WTC11 (cell line): ENCODE results near the gene NKAIN4. TPM values are rescaled to one million over a fixed set of nuclear protein-coding genes. Genes with fewer than 3 reads are reported as not detected.

Source experiments
- ATAC-seq: fragments of 200-7000 bp; cut with Tn5 transposase; 2 replicates; pipeline ENCODE4 v1.10.0; 2021; ENCODE audit warnings: mild to moderate bottlenecking, moderate library complexity
- CTCF ChIA-PET: fragments of 300-600 bp; sonication (Branson Sonifier 250); formaldehyde crosslinking; loops from one replicate; lab custom pipeline; 2021; ENCODE audit warnings: antibody characterized with exemption; lab: Charles Lee
- POLR2A ChIA-PET: fragments of 350-600 bp; sonication (Branson Sonifier 250); formaldehyde crosslinking; loops from one replicate; lab custom pipeline; 2021; ENCODE audit warnings: antibody characterized with exemption; lab: Charles Lee
- DNase-seq: peaks from one replicate; pipeline ENCODE4 v3.0.0; 2021; ENCODE audit warnings: low spot score
- H3K27ac Mint-ChIP-seq: 2 replicates; pipeline ENCODE4 v1.8.0; 2021; ENCODE audit warnings: mixed read lengths
- H3K27me3 Mint-ChIP-seq: 2 replicates; pipeline ENCODE4 v1.8.0; 2021; ENCODE audit warnings: low read depth, mild to moderate bottlenecking, moderate library complexity, mixed read lengths
- H3K36me3 Mint-ChIP-seq: 2 replicates; pipeline ENCODE4 v1.8.0; 2021; ENCODE audit warnings: mixed read lengths
- H3K4me1 Mint-ChIP-seq: 2 replicates; pipeline ENCODE4 v1.8.0; 2022; ENCODE audit warnings: mixed read lengths
- H3K4me3 Mint-ChIP-seq: 2 replicates; pipeline ENCODE4 v1.8.0; 2021; ENCODE audit warnings: mild to moderate bottlenecking, moderate library complexity, mixed read lengths
- H3K9me3 Mint-ChIP-seq: 2 replicates; pipeline ENCODE4 v1.8.0; 2021; ENCODE audit warnings: mixed read lengths
- ATF6 ChIP-seq: sonication (generic); formaldehyde crosslinking; IDR thresholded peaks from 2 replicates; pipeline ENCODE4 v1.8.1; 2023; ENCODE audit warnings: mild to moderate bottlenecking, missing genetic modification reagents
- CREM ChIP-seq: sonication (generic); formaldehyde crosslinking; IDR thresholded peaks from 2 replicates; pipeline ENCODE4 v1.8.1; 2022; ENCODE audit warnings: mild to moderate bottlenecking, missing genetic modification reagents, moderate library complexity
- ELF4 ChIP-seq: sonication (generic); formaldehyde crosslinking; IDR thresholded peaks from 2 replicates; pipeline ENCODE4 v1.8.1; 2022; ENCODE audit warnings: low read depth, mild to moderate bottlenecking, moderate library complexity, missing genetic modification reagents
- ETV6 ChIP-seq: sonication (generic); formaldehyde crosslinking; IDR thresholded peaks from 2 replicates; pipeline ENCODE4 v1.8.1; 2022; ENCODE audit warnings: mild to moderate bottlenecking, missing genetic modification reagents
- FOXP1 ChIP-seq: sonication (generic); formaldehyde crosslinking; IDR thresholded peaks from 2 replicates; pipeline ENCODE4 v1.8.0; 2022; ENCODE audit warnings: missing genetic modification reagents, mild to moderate bottlenecking, moderate library complexity, borderline replicate concordance
- GABPB1 ChIP-seq: sonication (generic); formaldehyde crosslinking; IDR thresholded peaks from 2 replicates; pipeline ENCODE4 v1.8.1; 2023; ENCODE audit warnings: mild to moderate bottlenecking, missing genetic modification reagents
- GTF2I ChIP-seq: fragments of 250-450 bp; sonication (Bioruptor Pico); conservative IDR thresholded peaks from 2 replicates; pipeline ENCODE4 v1.4.0; 2021; ENCODE audit warnings: mild to moderate bottlenecking
- JAZF1 ChIP-seq: fragments of 250-450 bp; sonication (Bioruptor Pico); IDR thresholded peaks from 2 replicates; pipeline ENCODE4 v1.9.0; 2021; ENCODE audit warnings: moderate library complexity, mild to moderate bottlenecking, inconsistent platforms
- NR1H2 ChIP-seq: sonication (generic); formaldehyde crosslinking; IDR thresholded peaks from 2 replicates; pipeline ENCODE4 v1.9.0; 2021; ENCODE audit warnings: mild to moderate bottlenecking, moderate library complexity, missing genetic modification reagents
- NR2C2 ChIP-seq: sonication (generic); formaldehyde crosslinking; IDR thresholded peaks from 2 replicates; pipeline ENCODE4 v1.8.0; 2022; ENCODE audit warnings: mild to moderate bottlenecking, missing genetic modification reagents
- SMAD3 ChIP-seq: sonication (generic); formaldehyde crosslinking; IDR thresholded peaks from 2 replicates; pipeline ENCODE4 v1.8.0; 2022; ENCODE audit warnings: missing genetic modification reagents, mild to moderate bottlenecking, borderline replicate concordance
- SOX15 ChIP-seq: fragments of 250-450 bp; sonication (Bioruptor Pico); IDR thresholded peaks from 2 replicates; pipeline ENCODE4 v1.9.0; 2021; ENCODE audit warnings: mild to moderate bottlenecking
- ZNF138 ChIP-seq: sonication (generic); formaldehyde crosslinking; conservative IDR thresholded peaks from 2 replicates; pipeline ENCODE4 v1.8.1; 2022; ENCODE audit warnings: mild to moderate bottlenecking, moderate library complexity, missing genetic modification reagents
- ZNF416 ChIP-seq: fragments of 250-450 bp; sonication (Bioruptor Pico); IDR thresholded peaks from 2 replicates; pipeline ENCODE4 v1.9.0; 2021; ENCODE audit warnings: mild to moderate bottlenecking, inconsistent platforms
- ZNF512 ChIP-seq: sonication (generic); formaldehyde crosslinking; IDR thresholded peaks from 2 replicates; pipeline ENCODE4 v1.8.1; 2022; ENCODE audit warnings: missing genetic modification reagents, borderline replicate concordance
- total RNA-seq: library from RNA; stranded (reverse); gene quantifications from 3 replicates; pipeline ENCODE4 v1.2.3, GENCODE V29; 2021
- TF ChIP-seq, protein P1 (sequence below): sonication (generic); formaldehyde crosslinking; IDR thresholded peaks from 2 replicates; pipeline ENCODE4 v1.8.0; 2023; ENCODE audit warnings: missing genetic modification reagents, mild to moderate bottlenecking, borderline replicate concordance
- TF ChIP-seq, protein P2 (sequence below): sonication (generic); formaldehyde crosslinking; IDR thresholded peaks from 2 replicates; pipeline ENCODE4 v1.8.1; 2023; ENCODE audit warnings: mild to moderate bottlenecking, missing genetic modification reagents, moderate library complexity
- TF ChIP-seq, protein P3 (sequence below): sonication (generic); formaldehyde crosslinking; IDR thresholded peaks from 2 replicates; pipeline ENCODE4 v1.8.1; 2022; ENCODE audit warnings: mild to moderate bottlenecking, moderate library complexity, missing genetic modification reagents
- TF ChIP-seq, protein P4 (sequence below): fragments of 250-450 bp; sonication (Bioruptor Pico); IDR thresholded peaks from 2 replicates; pipeline ENCODE4 v1.8.0; 2021; ENCODE audit warnings: mild to moderate bottlenecking

Gene NKAIN4
- total RNA-seq, 1 experiment from 2014 or later = 7.2 TPM

DNA sequence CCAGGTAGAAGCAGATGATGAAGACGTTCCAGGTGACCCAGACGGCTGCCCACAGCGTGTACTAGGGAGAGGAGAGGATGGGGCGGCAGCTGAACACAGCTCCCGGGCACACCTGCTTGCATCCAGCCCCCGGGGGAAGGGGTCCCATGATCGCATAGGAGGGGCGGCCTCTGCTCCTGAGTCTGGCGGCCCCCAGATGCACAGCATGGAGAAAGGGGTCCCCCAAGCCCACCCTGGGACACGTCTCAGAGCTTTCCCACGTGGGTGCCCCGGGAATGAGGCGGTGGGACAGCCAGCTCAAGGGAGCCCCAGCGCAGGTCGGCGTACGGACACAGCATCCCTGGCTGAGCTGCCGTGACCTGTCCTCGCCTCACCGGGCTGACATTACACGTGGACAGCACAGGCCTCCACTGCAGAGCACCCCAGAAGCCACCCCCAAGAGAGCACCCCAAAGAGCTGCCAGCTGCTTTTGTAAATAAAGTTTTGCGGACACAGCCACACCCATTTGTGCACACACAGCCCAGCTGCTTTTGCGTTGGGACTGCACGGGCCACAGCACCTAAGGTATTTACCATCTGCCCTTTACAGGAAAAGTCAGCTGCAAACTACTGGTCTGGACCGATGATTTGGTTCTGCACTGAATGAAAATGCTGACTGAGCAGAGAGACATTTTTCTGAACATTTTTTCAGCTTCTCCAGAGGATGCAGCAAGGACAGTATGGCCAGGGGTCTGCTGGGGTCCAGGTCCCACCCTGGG is 5.2 kb downstream of the NKAIN4 start (continued):
- TF ChIP-seq ELF4 (no peak), ZNF138 (CRISPR knock-in tag) (no peak), SOX15 (CRISPR knock-in tag) (no peak), ZNF416 (CRISPR knock-in tag) (no peak)
- TF ChIP-seq, protein P1, sequence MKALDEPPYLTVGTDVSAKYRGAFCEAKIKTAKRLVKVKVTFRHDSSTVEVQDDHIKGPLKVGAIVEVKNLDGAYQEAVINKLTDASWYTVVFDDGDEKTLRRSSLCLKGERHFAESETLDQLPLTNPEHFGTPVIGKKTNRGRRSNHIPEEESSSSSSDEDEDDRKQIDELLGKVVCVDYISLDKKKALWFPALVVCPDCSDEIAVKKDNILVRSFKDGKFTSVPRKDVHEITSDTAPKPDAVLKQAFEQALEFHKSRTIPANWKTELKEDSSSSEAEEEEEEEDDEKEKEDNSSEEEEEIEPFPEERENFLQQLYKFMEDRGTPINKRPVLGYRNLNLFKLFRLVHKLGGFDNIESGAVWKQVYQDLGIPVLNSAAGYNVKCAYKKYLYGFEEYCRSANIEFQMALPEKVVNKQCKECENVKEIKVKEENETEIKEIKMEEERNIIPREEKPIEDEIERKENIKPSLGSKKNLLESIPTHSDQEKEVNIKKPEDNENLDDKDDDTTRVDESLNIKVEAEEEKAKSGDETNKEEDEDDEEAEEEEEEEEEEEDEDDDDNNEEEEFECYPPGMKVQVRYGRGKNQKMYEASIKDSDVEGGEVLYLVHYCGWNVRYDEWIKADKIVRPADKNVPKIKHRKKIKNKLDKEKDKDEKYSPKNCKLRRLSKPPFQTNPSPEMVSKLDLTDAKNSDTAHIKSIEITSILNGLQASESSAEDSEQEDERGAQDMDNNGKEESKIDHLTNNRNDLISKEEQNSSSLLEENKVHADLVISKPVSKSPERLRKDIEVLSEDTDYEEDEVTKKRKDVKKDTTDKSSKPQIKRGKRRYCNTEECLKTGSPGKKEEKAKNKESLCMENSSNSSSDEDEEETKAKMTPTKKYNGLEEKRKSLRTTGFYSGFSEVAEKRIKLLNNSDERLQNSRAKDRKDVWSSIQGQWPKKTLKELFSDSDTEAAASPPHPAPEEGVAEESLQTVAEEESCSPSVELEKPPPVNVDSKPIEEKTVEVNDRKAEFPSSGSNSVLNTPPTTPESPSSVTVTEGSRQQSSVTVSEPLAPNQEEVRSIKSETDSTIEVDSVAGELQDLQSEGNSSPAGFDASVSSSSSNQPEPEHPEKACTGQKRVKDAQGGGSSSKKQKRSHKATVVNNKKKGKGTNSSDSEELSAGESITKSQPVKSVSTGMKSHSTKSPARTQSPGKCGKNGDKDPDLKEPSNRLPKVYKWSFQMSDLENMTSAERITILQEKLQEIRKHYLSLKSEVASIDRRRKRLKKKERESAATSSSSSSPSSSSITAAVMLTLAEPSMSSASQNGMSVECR (CRISPR knock-in tag) = no peak
- TF ChIP-seq, protein P2, sequence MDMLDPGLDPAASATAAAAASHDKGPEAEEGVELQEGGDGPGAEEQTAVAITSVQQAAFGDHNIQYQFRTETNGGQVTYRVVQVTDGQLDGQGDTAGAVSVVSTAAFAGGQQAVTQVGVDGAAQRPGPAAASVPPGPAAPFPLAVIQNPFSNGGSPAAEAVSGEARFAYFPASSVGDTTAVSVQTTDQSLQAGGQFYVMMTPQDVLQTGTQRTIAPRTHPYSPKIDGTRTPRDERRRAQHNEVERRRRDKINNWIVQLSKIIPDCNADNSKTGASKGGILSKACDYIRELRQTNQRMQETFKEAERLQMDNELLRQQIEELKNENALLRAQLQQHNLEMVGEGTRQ = no peak
- TF ChIP-seq, protein P3, sequence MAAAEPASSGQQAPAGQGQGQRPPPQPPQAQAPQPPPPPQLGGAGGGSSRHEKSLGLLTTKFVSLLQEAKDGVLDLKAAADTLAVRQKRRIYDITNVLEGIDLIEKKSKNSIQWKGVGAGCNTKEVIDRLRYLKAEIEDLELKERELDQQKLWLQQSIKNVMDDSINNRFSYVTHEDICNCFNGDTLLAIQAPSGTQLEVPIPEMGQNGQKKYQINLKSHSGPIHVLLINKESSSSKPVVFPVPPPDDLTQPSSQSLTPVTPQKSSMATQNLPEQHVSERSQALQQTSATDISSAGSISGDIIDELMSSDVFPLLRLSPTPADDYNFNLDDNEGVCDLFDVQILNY (CRISPR knock-in tag) = no peak

GRCh38 chr20:63247671-63248228 is 6.5 kb downstream of the NKAIN4 start:
- Mint-ChIP-seq H3K36me3 (no peaks in the 10 kb centered on the region), H3K27me3 (peaks cover 17% of the 10 kb centered on the region), H3K4me1 (peaks cover 5% of the 10 kb centered on the region), H3K4me3 (no peak overlapping the region), H3K9me3 (no peaks in the 10 kb centered on the region), H3K27ac (no peak overlapping the region)
- POLR2A ChIA-PET = no interaction called here
- CTCF ChIA-PET = interaction anchor here (1.4 to 5.6 kb wide), 4 partner anchors 13 to 33 kb away, joined by 3 to 93 read pairs (median 21); partner anchors contain the start of gene BIRC7
- ATAC-seq (no peak), DNase-seq (no peak)
- TF ChIP-seq CREM (CRISPR knock-in tag) (no peak), FOXP1 (CRISPR knock-in tag) (no peak), NR1H2 (no peak), SMAD3 (CRISPR knock-in tag) (no peak), GABPB1 (no peak), JAZF1 (CRISPR knock-in tag) (no peak), ELF4 (no peak), GTF2I (no peak), ETV6 (CRISPR knock-in tag) (no peak), NR2C2 (CRISPR knock-in tag) (no peak), ATF6 (CRISPR knock-in tag) (no peak), ZNF512 (no peak)
- TF ChIP-seq, protein P2 = no peak
- TF ChIP-seq, protein P4, sequence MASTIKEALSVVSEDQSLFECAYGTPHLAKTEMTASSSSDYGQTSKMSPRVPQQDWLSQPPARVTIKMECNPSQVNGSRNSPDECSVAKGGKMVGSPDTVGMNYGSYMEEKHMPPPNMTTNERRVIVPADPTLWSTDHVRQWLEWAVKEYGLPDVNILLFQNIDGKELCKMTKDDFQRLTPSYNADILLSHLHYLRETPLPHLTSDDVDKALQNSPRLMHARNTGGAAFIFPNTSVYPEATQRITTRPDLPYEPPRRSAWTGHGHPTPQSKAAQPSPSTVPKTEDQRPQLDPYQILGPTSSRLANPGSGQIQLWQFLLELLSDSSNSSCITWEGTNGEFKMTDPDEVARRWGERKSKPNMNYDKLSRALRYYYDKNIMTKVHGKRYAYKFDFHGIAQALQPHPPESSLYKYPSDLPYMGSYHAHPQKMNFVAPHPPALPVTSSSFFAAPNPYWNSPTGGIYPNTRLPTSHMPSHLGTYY (CRISPR knock-in tag) = no peak
